GM12878 (cell line): ENCODE results near the gene ZSCAN20. TPM values are rescaled to one million over a fixed set of nuclear protein-coding genes. Genes with fewer than 3 reads are reported as not detected.

ENCODE experiments used
- ATAC-seq: fragments of 200-7000 bp; cut with Tn5 transposase; 3 replicates; pipeline ENCODE4 v1.9.1; 2020; ENCODE audit warnings: mild to moderate bottlenecking, moderate library complexity
- BruUV-seq: library from RNA; stranded (reverse); fragments of 400-500 nt; replicated peaks from 2 replicates; lab custom pipeline; 2021; lab: Mats Ljungman, UMichigan
- CTCF ChIA-PET: fragments of 300-600 bp; sonication (Branson Sonifier 250); formaldehyde crosslinking; extraction: SDS; loops from one replicate; lab custom pipeline; 2021; ENCODE audit warnings: inconsistent platforms; lab: Yijun Ruan, JAX
- POLR2A ChIA-PET: fragments of 350-600 bp; formaldehyde crosslinking; extraction: SDS; loops from one replicate; lab custom pipeline; 2021; ENCODE audit warnings: inconsistent platforms; lab: Charles Lee
- RAD21 ChIA-PET: fragments of 300-600 bp; sonication (Branson Sonifier 250); formaldehyde crosslinking; loops from one replicate; lab custom pipeline; 2023; ENCODE audit warnings: antibody characterized with exemption; ENCODE audit not compliant: unreplicated experiment; lab: Charles Lee
- SMC1A ChIA-PET: fragments of 300-600 bp; sonication (Branson Sonifier 250); formaldehyde crosslinking; loops from one replicate; lab custom pipeline; 2023; ENCODE audit not compliant: unreplicated experiment, uncharacterized antibody; lab: Charles Lee
- DNase-seq: peaks from one replicate; pipeline ENCODE4 v3.0.0-alpha.2; 2011; ENCODE audit warnings: low read depth, low spot score
- FAIRE-seq: peaks from 3 replicates; lab custom pipeline; 2011; peaks lifted over from hg19 to GRCh38; lab: Jason Lieb, UNC
- H2AFZ ChIP-seq: 2 replicates; pipeline ENCODE4 v1.6.0; 2011; ENCODE audit warnings: low read depth, low read length, control low read depth; ENCODE audit not compliant: control insufficient read depth
- H3K27ac ChIP-seq: 2 replicates; pipeline ENCODE4 v1.5.1; 2011; ENCODE audit warnings: control low read depth; ENCODE audit not compliant: control insufficient read depth, insufficient read depth
- H3K27me3 ChIP-seq, 2 experiments: replicated peaks in 1 of 2; 2 replicates each; pipeline versions ENCODE4 v1.6.0 to v1.6.1; 2011; ENCODE audit warnings: low read length in 1 of 2; ENCODE audit not compliant: control insufficient read depth in 2 of 2, insufficient read depth in 2 of 2
- H3K36me3 ChIP-seq, 2 experiments: 2 replicates each; pipeline ENCODE4 v1.5.1; 2011; ENCODE audit warnings: low read length in 1 of 2; ENCODE audit not compliant: control insufficient read depth in 2 of 2, insufficient read depth in 2 of 2
- H3K4me1 ChIP-seq: 2 replicates; pipeline ENCODE4 v1.6.1; 2011; ENCODE audit warnings: mild to moderate bottlenecking, low read length, moderate library complexity, mixed read lengths; ENCODE audit not compliant: control insufficient read depth, insufficient read depth
- H3K4me2 ChIP-seq: 2 replicates; pipeline ENCODE4 v1.6.0; 2011; ENCODE audit warnings: control low read depth; ENCODE audit not compliant: control insufficient read depth, insufficient read depth
- H3K4me3 ChIP-seq: fragments of 200-600 bp; sonication (generic); 2 replicates; pipeline ENCODE4 v1.5.1; 2016
- H3K79me2 ChIP-seq: 2 replicates; pipeline ENCODE4 v1.6.0; 2011; ENCODE audit warnings: low read length; ENCODE audit not compliant: control insufficient read depth, insufficient read depth
- H3K9ac ChIP-seq: 2 replicates; pipeline ENCODE4 v1.8.0; 2011; ENCODE audit warnings: low read length, control low read depth, mixed read lengths; ENCODE audit not compliant: control insufficient read depth, insufficient read depth
- H3K9me3 ChIP-seq: replicated peaks from 3 replicates; pipeline ENCODE4 v1.5.1; 2011; ENCODE audit warnings: mild to moderate bottlenecking, low read length; ENCODE audit not compliant: control insufficient read depth, insufficient read depth
- H4K20me1 ChIP-seq: 2 replicates; pipeline ENCODE4 v1.6.0; 2011; ENCODE audit not compliant: control insufficient read depth, insufficient read depth
- ATF2 ChIP-seq: IDR thresholded peaks from 2 replicates; pipeline ENCODE4 v1.6.1; 2012; ENCODE audit warnings: low read length, inconsistent platforms
- ATF3 ChIP-seq: IDR thresholded peaks from 2 replicates; pipeline ENCODE4 v1.6.1; 2011; ENCODE audit warnings: low read depth, mild to moderate bottlenecking, low read length, moderate library complexity, borderline replicate concordance; ENCODE audit errors: extremely low read depth
- BACH1 ChIP-seq: fragments of 450-650 bp; IDR thresholded peaks from 2 replicates; pipeline ENCODE4 v1.6.1; 2017; ENCODE audit warnings: mild to moderate bottlenecking, borderline replicate concordance
- BCL11A ChIP-seq: IDR thresholded peaks from 2 replicates; pipeline ENCODE4 v1.6.1; 2011; ENCODE audit warnings: low read depth, low read length
- CEBPZ ChIP-seq: fragments of 150-350 bp; IDR thresholded peaks from 2 replicates; pipeline ENCODE4 v1.6.1; 2016; ENCODE audit warnings: low read depth, low read length
- IRF4 ChIP-seq: IDR thresholded peaks from 2 replicates; pipeline ENCODE4 v1.6.1; 2011; ENCODE audit warnings: low read depth, low read length
- MAX ChIP-seq: IDR thresholded peaks from 2 replicates; pipeline ENCODE4 v1.6.1; 2012; ENCODE audit warnings: low read depth, low read length, improper control_type of control experiment
- NR2C1 ChIP-seq: fragments of 450-650 bp; IDR thresholded peaks from 2 replicates; pipeline ENCODE4 v1.6.1; 2017; ENCODE audit warnings: antibody characterized with exemption, mild to moderate bottlenecking, moderate library complexity
- SMAD1 ChIP-seq: fragments of 450-650 bp; IDR thresholded peaks from 2 replicates; pipeline ENCODE4 v1.6.1; 2018; ENCODE audit warnings: mild to moderate bottlenecking, low read depth; ENCODE audit not compliant: partially characterized antibody
- YY1 ChIP-seq: IDR thresholded peaks from 2 replicates; pipeline ENCODE4 v1.6.1; 2011; ENCODE audit warnings: low read depth, mild to moderate bottlenecking, low read length
- ZNF687 ChIP-seq: fragments of 450-650 bp; IDR thresholded peaks from 2 replicates; pipeline ENCODE4 v1.6.1; 2017; ENCODE audit warnings: mild to moderate bottlenecking, moderate library complexity
- WGBS: methylation state at CpG from one replicate; pipeline ENCODE4 v1.1.6; 2016; ENCODE audit warnings: low lambda C conversion rate; ENCODE audit not compliant: insufficient replicate concordance, insufficient coverage; ENCODE audit errors: missing lambda C conversion rate; 5-methylcytosine and 5-hydroxymethylcytosine counted together
- in situ Hi-C: fragments of 300-500 bp; cut with MboI; formaldehyde crosslinking; loops from 9 replicates; pipeline ENCODE4 v1.14.3; 2018; ENCODE audit warnings: mixed read lengths
- intact Hi-C: fragments of 100-400 bp; cut with micrococcal nuclease; formaldehyde crosslinking; loops from one replicate; pipeline ENCODE4 v1.14.2; 2022; ENCODE audit not compliant: unreplicated experiment
- polyA plus RNA-seq, 11 experiments: library from polyadenylated mRNA; depleted of rRNA in 4 of 11; unstranded in 6 of 11; stranded (reverse) in 5 of 11; fragments of >200 nt; fragmentation: Nextera tagmentation in 4 of 11; fragmentation: Illumina TruSeq in 1 of 11; extraction: Ambion mirVana in 4 of 11; extraction: Trizol in 1 of 11; gene quantifications; 1 replicate in 1 of 11; 2 replicates in 10 of 11; pipeline versions ENCODE4 v1.2.1 to v1.2.3, GENCODE V29; 2011 to 2016; ENCODE audit warnings: inconsistent platforms in 2 of 11, missing spikeins in 2 of 11, low read depth in 1 of 11
- total RNA-seq, 4 experiments: library from RNA; depleted of rRNA in 3 of 4; stranded (reverse); fragments of >200 nt in 3 of 4; fragmentation: Illumina TruSeq in 1 of 4; extraction: Trizol in 1 of 4; gene quantifications; 2 replicates each; pipeline versions ENCODE4 v1.2.1 to v1.2.3, GENCODE V29; 2013 to 2021

The ZSCAN20 gene
- total and polyA plus RNA-seq, 10 of the 15 experiments (the other 5 are each of a cell fraction or from before 2014, with no cell fraction given) = 0.35 to 5.1 (median 2.4) TPM

DNA sequence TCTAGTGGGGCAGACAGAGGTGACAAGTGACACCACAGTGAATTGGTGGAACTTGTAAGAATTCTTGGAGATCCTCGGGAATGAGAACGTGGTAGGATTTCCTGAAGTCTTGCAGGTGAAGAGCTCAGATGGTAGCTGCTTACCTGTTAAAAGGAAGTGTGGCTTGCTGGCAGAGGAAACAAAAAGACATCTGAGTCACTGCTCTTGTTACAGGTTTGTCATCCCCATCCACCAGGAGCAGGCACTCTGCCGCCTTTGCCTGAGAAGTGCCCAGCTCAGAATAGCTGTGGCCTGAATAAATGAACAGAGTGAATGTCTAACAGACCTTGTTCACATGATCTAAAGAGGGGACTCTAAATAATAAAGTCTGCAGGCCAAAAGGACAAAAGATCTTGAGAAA, 12.3 kb upstream of the ZSCAN20 start:
- H3K4me1 ChIP-seq = peaks cover 60% of the 10 kb centered on the region
- no peak for TF ChIP-seq NR2C1
- TF ChIP-seq IRF4 = no peak
- TF ChIP-seq ZNF687 = no peak
- TF ChIP-seq BACH1 = no peak
- TF ChIP-seq MAX = no peak
- TF ChIP-seq ATF2 = no peak
- no peak for TF ChIP-seq YY1
- no peak for TF ChIP-seq ATF3
- TF ChIP-seq CEBPZ = no peak
- no peak for TF ChIP-seq BCL11A
- TF ChIP-seq SMAD1 = no peak
- TF ChIP-seq, all 136 proteins: peak for 0
- Histone ChIP-seq H3K4me3 (0 out of 2 replicates have a peak overlapping the region, but pooled peaks have one; percentile 44), H3K36me3 (no peaks in the 10 kb centered on the region), H3K9ac (peak overlapping the region; percentile 62; the same call in 1 of the 2 replicates), H3K79me2 (no peaks in the 10 kb centered on the region; the same call in 1 of the 2 replicates), H3K4me2 (peak overlapping the region; percentile 65), H3K27me3 (no peaks in the 10 kb centered on the region), H3K27ac (peak overlapping the region; percentile 73), H3K9me3 (no peaks in the 10 kb centered on the region), H4K20me1 (no peaks in the 10 kb centered on the region), H2AFZ (no peak overlapping the region)
- intact Hi-C loops (loop anchor here (2.0 kb wide), 1 partner anchor 113 kb away; no protein-coding TSS in a partner anchor), in situ Hi-C loops (no loop called here)
- CTCF ChIA-PET = interaction anchor here (1.0 to 8.5 kb wide), 7 partner anchors 10 to 353 kb away, joined by 3 to 111 read pairs (median 3); partner anchors contain the start of gene ZSCAN20
- 64% methylated on average over 3 of the region's 3 CpGs for WGBS
- no TSS peak for BruUV-seq
- POLR2A ChIA-PET = interaction anchor here (0.6 to 2.4 kb wide), 5 partner anchors 11 to 333 kb away, joined by 3 to 10 read pairs (median 3); partner anchors contain the start of gene ZSCAN20
- no peak for DNase-seq
- ATAC-seq = no peak
- FAIRE-seq = no peak
- RAD21 ChIA-PET = interaction anchor here (0.9 to 3.1 kb wide), 8 partner anchors 8 to 333 kb away, joined by 3 to 27 read pairs (median 4); partner anchors contain the start of gene ZSCAN20
- SMC1A ChIA-PET = interaction anchor here (0.6 to 7.6 kb wide), 8 partner anchors 8 to 333 kb away, joined by 3 to 112 read pairs (median 3); partner anchors contain the start of gene ZSCAN20
